HG02981 (cell line): ENCODE data around the gene IL32.
"Not testable (repeated sequence)": the region's sequence is repeated elsewhere in the genome, so short reads cannot be mapped to it uniquely, and the experiment has no call there.

ENCODE experiments used
- ATAC-seq: cut with Tn5 transposase; IDR thresholded peaks from one replicate; pipeline ENCODE4 v1.9.1; 2021; ENCODE audit warnings: mild to moderate bottlenecking, moderate library complexity; ENCODE audit not compliant: unreplicated experiment

IL32 gene

DNA sequence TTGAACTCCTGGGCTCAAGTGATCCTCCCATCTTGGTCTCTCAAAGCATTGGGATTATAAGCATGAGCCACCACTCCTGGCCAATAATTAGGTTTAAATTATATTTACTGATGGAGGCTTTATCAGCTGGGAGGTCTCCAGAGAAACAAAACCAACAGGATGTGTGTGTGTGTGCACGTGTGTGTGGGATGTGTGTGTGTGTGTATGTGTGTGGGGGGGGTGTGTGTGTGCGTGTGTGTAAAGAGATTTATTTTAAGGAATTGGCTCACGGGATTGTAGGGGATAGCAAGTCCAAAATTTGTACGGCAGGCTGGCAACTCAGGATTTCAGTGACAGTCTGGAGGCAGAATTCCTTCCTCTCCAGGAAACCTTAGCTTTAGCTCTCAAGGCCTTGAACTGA is 14.4 kb upstream of the IL32 start:
- no peak for ATAC-seq

DNA sequence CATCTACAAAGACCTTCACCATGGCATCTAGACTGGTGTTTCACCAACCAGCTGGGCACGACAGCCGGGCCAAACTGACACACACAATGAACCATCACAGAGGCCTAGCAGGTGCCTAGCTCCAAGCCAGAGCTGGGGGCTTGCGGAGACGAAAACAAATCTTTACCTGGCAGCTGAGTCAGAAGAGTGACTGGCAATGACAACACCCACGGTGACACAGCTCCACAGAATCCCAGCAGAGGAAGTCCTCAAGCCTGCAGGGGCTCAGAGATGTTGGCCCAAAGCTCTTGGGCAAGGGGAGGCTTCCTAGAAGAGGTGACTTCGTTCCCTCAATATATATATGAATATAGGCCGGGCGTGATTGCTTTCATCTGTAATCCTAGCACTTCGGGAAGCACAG is 13.9 kb upstream of the IL32 start:
- no peak for ATAC-seq

DNA sequence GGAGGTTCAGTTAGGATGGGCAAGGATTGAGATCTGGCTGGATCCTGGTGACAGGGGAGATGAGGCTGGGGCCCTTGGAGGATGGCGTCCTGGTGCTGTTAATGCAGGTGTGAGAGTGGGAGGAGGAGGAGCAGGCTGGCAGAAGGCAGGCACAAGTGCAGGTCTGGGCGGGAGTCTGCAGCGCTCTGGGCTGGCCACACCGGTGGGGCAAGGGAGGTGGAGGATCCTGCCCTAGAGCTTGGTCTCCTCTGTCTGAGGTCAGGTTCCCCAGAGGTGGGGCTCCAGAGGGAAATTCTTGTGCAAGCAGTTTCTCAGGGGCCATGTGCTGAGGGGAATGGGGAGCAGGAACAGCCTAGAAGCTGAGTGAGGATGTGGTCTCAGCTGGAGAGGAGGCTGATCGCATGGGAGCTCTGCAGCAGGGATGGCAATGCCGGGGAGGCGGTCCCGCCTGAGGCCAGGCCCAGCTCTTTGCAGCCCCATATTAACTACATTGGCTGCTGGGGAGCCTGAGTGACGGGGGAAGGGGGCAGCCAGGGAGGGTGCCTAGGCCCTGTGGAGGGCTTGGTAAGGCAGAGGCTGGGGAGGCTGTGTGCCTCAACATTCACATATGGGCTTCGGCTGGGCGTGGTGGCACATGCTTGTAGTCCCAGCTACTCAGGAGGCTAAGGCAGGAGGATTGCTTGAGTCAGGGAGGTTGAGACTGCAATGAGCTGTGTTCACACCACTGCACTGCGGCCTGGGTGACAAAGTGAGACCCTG is 12.7 kb upstream of the IL32 start:
- not testable (repeated sequence) for ATAC-seq

DNA sequence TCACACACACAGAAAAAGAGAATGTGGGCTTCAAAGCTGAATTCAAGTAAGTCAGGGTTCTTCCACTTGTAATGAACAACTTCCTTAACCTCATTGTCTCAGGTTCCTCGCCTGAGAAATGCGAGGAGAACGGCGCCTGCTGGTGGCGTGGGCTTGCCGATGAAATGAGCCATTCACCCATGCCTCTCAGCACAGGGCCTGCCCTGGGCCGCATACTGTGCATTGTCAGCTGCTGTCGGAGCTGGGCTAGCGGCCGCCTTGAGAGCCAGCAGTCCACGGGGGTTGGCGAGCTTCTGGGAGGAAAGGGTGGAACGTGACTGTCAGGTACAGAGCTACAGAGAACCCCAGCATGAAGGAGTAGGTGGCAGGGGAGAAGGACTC is 12.1 kb upstream of the IL32 start:
- ATAC-seq, result not testable (repeated sequence)

DNA sequence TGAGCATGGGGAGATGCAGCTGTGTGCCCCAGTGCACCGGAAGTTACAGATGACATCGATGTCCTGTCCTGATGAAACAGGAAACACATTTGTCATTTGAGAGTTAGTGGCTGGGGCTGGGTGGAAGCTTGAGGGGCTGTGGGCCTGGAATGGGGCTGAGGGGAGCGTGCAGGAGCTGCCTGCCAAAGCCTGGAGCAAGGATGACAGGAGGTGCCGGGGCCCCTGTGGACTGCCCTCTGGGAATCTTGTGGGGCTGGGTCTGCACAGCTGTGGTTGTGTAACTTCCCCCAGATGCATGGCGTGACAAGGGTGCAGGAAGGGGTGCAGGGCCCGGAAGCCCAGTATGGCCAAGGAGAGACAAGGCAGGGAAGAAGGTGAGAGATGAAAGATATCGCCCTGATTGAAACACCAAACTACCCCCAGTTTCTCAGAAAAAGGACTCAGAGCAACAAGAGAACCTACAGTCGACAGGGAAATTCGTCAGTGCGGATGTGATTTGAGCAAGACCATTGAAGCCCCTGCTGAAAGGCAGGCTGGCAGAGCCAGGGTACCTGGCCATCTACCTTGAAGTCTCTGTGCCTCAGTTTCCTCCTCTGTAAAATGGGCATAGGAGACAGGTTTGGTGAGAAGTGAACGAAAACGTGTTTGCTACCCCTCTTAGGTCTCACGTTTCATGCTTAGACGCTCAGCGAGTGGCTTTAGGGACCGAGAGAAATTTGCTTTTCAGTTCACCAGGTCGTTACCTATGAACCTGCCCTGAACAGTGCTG is 10.3 kb upstream of the IL32 start:
- ATAC-seq, result no peak

DNA sequence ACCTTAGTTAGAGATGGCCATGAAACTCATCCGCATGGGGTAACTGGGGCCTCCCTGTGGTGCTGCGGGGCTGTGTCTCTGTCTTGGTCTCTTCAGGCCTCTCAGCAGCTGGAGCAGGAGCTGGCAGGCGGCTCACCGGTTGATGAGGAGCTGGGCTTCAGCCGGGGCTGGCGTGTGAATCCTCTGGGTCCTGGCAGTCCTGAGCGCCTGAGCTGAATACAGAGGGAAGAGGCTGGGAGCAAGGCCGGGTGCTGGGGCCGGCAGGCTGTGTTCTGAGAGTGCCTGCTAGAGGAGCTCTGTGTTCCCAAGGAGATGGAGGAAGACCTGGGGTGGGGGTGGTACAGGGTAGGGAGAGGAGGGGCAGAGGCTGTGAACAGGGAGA is 9.7 kb upstream of the IL32 start:
- ATAC-seq, result not testable (repeated sequence)

DNA sequence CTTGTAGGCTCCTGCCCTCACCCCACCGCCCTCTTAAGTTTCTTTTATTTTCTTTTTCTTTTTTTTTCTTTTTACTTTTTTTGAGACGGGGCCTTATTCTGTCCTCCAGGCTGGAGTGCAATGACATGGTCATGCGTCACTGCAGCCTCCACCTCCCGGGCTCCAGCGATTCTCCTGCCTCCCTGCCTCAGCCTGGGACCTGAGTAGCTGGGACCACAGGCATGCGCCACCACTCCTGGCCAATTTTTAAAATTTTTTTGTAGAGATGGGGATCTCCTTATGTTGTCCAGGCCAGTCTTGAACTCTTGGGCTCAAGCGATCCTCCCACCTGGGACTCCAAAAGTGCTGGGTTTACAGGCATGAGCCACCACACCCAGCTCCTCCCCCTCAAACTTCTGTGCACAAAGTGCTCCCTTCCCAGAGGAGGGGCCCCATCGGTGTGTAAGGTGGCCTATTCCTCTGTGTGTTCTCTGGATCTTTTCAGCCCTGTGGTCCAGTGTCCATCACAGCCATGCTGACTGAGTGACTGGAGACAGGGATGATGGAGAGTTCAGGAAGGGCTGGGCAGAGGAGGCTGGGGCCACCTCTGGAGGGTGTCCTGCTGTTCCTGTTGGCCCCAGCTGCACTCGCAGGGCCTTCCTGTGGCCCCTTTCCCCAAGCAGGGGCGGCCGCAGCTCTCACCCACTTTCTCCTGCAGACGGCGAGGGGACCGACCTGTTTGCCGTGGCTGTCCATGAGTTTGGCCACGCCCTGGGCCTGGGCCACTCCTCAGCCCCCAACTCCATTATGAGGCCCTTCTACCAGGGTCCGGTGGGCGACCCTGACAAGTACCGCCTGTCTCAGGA is 8.9 kb upstream of the IL32 start:
- ATAC-seq, result no peak

DNA sequence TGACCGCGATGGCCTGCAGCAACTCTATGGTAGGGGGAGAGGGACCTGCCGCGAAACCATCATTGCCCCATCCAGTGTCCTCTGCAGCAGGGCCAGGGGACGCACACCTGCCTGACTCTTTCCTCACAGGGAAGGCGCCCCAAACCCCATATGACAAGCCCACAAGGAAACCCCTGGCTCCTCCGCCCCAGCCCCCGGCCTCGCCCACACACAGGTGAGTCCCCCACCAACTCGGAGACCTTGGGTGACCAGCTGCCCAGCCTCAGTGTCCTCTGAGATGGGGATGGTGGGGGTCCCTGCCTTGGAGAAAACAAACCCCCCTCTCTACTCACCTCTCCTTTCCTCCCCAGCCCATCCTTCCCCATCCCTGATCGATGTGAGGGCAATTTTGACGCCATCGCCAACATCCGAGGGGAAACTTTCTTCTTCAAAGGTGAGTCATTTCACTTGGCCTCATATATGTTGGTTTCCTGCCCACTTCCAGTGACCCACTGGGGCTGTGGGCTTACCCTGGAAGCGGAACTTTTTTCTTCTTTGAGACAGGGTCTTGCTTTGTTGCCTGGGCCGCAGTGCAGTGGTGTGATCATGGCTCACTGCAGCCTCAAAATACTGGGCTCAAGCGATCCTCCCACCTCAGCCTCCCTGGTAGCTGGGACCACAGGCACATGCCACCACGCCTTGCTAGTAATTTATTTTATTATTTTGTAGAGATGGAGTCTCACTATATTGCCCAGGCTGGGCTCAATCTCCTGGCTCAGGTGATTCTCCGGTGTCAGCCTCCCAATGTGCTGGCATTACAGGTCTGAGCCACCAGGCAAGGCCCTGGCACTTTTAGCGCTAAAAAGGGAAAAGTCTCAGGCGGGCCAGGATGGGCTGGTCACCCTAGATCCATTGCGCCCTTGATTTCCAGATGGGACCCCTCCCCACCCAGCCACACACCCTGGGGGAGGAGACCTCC is 8.0 kb upstream of the IL32 start:
- ATAC-seq, result no peak

DNA sequence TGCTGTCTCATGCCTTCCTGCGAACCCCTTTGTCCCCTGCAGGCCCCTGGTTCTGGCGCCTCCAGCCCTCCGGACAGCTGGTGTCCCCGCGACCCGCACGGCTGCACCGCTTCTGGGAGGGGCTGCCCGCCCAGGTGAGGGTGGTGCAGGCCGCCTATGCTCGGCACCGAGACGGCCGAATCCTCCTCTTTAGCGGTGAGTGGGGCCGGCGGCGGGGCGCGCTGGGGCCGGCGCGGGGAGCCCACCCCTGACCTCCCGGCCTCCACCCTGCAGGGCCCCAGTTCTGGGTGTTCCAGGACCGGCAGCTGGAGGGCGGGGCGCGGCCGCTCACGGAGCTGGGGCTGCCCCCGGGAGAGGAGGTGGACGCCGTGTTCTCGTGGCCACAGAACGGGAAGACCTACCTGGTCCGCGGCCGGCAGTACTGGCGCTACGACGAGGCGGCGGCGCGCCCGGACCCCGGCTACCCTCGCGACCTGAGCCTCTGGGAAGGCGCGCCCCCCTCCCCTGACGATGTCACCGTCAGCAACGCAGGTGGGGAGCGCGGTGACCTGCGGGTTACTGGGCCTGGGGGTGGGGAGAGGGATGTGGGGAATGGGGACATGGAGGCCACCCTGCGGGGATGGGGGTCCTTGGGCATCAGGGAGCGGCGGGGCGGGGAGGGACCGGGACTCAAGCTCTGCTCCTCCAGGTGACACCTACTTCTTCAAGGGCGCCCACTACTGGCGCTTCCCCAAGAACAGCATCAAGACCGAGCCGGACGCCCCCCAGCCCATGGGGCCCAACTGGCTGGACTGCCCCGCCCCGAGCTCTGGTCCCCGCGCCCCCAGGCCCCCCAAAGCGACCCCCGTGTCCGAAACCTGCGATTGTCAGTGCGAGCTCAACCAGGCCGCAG is 7.1 kb upstream of the IL32 start:
- peak; percentile 26 for ATAC-seq

DNA sequence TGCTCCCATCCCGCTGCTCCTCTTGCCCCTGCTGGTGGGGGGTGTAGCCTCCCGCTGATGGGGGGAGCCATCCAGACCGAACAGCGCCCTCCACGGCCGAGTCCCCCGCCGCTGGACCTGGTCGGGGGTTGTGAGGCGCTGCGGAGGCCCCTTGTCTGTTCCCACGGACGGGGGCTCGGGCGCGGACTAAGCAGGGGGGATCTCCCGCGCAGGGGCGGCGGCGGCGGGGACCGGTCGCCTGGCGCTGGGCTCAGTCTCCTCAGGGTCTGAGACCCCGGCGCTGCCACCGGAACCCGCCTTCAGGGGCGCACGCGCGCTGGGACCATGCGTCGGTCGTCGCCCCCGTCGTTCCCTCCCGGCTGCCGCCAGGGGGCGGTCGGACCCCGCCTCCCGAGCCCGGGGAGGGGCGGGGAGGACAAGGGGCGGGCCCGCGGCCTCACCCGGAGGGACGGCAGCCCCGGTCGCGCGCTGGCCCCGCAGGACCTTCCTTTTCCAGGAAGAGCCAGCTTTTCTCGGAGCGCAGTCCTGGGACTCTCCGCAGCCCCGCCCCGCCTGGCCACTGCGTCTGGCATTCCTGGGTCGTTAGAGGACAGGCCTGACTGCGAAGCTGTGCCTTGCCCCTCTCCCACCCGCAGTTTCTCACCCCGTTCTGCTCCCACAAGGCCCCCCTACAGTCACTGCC is 6.3 kb upstream of the IL32 start:
- ATAC-seq, result peak; percentile 62

DNA sequence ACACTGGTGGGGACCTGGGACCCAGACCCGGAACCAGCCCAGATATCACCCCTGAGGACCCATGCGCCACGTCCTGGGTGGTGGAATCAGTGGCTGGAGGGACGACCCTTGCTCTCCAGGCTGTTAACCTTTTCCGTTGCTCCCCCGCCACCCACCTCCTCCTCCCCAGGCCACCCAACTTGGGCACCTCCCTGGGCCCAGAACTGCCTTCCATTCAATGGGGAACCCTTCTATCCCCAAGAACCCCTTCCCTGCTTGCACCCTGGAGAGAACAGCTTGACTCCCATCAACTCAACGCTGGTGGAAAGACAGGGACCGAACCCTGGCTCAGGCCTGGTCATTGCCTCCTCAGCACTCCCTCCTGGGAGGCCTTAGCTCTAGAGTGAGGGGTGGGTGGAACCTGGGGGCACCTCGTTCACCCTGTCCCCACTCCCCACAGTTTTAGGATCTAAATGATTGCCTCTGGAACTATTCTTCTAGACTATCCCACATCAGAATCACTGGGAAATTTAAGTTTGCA is 5.7 kb upstream of the IL32 start:
- no peak for ATAC-seq

DNA sequence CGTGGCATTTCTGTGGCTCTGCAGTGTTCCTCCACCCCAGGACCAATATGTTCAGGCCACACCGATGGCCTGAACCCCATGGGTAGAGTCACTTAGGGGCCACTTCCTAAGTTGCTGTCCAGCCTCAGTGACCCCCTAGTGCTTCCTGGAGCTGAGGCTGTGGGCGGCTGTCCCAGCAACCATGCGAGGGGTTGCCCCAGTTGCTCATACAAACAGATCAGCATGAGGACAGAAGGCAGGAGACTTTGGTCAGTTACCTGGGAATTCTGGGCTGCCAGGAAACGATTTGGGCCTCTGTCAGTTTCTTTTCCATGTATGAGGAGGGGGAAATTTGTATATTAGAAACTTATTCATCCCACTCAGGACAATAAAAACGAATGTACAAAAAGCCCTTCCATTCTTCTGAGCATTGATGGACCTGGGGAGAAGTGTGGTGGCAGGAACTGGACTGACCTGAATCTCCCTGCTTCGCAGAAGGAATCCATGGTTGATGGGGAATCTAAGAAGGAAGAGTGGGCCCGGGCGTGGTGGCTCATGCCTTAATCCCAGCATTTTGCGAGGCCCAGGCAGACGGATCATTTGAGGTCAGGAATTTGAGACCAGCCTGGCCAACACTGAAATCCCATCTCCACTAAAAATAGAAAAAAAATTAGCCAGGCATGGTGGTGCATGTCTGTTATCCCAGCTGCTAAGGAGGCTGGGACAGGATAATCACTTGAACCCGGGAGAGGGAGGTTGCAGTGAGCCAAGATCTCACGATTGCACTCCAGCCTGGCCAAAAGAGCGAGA is 4.9 kb upstream of the IL32 start:
- no peak for ATAC-seq

DNA sequence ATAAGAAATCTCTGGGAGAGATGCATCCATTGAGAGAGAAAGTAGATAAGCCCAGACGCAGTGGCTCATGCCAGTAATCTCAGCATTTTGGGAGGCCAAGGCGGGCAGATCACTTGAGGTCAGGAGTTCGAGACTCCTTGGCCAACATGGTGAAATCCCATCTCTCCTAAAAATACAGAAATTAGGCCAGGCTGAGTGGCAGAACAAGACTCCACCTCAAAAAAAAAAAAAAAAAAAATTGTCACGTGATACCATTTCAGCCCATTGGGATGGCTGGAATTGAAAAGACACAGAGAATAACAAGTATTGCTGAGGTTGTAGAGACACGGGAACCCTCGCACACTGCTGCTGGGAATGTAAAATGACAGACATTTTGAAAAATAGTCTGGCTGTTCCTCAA is 2.9 kb upstream of the IL32 start:
- no peak for ATAC-seq

DNA sequence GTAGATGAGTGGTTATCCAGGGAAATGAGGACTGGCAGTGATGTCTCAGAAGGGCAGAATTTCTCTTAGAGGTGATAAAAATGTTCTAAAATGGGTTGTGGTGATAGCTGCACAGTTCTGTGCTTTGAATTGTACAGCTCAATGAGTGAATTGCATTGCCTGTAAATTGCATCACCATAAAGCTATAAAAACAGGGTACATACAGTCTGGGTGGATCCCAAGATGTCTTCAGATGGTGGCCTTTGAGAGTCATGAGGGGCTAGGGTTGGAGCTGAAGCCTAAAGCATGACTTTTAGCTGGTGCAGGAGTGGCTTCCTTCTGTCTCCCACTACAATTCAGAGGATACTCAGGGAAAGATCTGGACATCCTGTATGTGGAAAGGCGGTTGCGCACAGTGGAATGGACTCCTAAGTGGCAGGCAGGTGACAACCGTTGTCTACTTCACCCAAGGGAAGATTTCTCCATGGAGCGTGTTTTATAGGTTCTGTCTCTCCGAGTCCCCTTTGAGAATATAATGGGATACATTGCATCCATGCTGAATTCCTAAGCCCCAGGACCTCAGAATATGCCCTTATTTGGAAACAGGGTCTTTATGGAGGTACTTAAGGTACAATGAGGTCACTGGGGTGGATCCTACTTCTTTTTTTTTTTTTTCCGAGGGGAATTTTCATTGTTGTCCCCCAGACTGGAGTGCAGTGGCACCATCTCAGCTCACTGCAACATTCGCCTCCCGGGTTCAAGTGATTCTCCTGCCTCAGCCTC is 1.6 kb upstream of the IL32 start:
- ATAC-seq, result no peak

DNA sequence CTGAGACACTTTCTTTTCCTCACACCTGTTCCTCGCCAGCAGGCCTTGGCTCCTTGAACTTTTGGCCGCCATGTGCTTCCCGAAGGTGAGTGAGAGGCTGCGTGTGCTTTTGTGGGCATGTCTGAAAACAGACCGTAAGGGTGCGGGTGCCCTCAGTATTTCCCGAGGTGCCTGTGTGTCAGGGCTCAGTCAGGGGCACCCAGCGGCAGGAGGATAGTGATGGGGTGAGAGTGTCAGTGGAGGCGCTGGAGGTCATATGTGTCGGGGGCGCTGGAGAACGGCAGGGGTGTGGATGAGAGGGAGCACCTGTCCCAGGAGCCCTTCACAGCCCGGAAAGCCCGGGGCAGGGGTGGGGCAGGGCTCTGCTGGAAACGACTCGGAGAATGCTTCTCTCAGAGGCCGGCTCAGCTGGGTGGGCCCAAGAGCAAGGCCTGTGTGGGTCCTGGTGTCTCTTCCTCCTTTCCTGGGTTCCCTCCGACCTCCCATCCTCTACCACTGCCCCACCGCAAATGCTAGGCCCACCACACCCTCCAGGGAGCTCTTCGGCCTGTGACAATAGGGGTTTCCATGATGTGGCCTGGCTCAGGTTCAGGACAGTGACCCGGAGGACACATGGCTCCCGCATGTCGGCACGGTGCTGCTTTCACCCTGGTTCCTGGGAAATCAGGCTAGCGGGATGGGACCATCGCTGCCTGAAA is 451 bp downstream of the IL32 start:
- no peak for ATAC-seq

DNA sequence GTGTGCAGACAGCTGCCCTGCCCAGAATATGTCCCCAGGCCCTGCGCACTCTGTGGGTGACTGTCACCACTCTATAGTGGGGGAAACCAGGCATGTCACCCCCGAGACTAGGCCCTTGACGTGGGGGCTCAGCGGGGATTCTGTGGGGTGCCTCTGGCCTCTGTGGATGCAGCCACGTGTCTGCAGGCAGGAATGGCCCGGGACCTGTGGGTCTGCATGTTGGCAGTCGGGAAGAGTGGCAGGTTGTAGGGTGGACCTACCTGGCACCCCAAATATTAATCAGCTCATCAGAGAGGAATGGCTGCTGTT is 954 bp downstream of the IL32 start:
- no peak for ATAC-seq

DNA sequence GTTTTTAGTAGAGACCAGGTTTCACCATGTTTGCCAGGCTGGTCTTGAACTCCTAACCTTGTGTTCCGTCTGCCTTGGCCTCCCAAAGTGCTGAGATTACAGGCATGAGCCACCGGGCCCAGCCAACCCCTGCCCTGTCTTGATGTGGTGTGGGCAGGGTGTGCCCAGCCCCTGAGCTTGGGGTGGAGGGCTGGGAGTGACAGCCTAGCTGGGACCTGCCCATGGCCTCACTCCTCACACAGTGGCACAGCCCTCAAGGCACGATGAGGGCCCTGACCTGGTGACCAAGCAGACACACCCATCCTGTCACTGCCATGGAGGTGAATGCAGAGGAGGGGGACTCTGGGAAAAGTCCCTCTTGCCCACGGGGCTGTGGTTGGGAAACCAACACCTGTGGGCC is 3.0 kb downstream of the IL32 start:
- ATAC-seq, result no peak
